GM19372 (cell line): ENCODE data around the gene PMS1.
"Not testable (repeated sequence)": the region's sequence is repeated elsewhere in the genome, so short reads cannot be mapped to it uniquely, and the experiment has no call there.

Source experiments
- ATAC-seq: cut with Tn5 transposase; IDR thresholded peaks from one replicate; pipeline ENCODE4 v1.9.1; 2021; ENCODE audit warnings: mild to moderate bottlenecking, low read depth, moderate library complexity; ENCODE audit not compliant: unreplicated experiment

The PMS1 gene

DNA sequence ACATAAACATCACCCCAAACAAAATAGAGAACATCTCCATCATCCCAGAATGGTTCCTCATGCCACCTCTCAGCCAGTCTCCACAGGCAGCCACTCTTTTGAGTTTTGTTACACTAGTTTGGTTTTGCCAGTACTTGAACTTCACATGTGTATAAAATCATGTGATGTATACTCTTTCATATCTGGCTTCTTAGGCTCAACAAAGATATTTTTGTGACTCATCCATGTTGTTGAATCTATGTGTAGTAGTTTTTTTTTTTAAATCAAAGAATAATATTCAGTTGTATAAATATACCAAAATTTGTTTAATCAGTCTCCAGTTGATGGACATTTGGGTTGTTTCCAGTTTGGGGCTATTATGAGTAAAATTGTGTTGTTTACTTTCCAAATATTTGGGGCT, 75.9 kb downstream of the PMS1 start:
- ATAC-seq = no peak

DNA sequence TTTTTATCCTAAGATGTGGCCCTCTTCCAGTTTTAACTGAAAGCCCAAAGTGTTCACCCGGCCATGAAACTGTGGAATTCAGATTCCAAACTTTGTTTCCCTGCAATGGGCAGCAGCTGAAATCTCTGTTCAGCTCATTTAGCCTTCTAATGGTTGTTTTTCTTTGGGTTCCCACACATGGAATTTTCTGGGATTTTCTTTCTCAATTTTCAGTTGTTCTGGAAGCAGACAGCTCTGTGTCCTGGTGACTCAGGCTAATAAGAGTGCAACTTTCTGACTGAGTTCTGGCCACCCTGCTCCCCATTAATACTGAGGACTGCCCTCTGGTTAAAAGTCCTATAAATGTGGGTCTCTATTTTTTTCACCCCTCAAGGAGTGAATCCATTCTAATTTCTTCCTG, 78.5 kb downstream of the PMS1 start:
- ATAC-seq = no peak

DNA sequence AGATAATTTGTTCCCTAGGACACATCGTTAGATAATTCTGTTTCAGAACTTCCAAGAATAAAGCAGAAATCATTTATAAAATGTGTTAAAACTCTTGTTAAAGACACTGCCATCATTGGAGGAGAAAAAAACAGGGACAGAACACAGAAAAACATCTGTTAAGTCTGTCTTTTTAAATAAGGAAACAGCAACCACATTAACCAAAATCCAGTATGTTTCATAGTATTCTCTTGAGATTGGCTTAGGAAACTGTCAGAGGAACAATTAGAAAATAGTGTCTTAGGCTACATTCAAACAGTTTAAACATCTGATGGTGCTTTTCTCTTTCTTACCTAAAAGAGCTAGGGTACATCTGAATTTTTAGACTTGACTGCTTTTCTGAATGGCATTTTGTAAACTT, 81.6 kb downstream of the PMS1 start:
- no peak for ATAC-seq

- ATAC-seq = no peak
Measured at GRCh38 chr2:189866296-189866695, 82.0 kb downstream of the PMS1 start.

- ATAC-seq = no peak
Measured at GRCh38 chr2:189868896-189869295, 84.6 kb downstream of the PMS1 start.

DNA sequence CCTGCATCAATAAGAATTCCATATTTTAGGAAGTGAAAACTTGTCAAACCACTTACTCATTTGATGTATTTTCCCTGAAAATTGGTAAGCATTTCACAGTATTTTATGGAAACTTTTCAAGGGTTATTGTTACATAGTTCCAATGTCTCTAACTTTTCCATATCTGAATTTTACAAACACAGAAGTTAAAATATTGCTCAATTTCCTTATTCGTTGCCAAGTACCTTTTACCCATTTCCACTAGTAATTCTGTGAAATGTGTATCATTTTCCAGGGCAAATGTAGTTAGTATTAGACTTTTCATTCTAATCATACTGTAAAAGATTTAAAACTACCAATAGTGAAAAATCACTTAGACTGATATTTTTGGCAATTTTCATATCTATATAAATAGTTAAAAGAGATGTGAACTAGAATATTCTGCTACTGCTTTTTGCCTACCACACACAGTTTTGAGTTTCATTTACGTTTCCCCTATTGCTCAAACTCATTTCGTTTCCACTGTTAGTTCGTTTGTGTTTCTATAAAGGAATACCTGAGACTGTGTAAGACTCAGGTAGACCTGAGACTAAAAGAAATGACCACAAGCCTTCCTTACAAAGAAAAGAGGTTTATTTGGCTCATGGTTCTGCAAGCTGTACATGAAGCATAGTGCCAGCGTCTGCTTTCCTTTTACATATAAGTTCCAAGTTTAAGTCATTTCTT, 86.3 kb downstream of the PMS1 start:
- no peak for ATAC-seq

- ATAC-seq = no peak
Measured at GRCh38 chr2:189873696-189874095, 89.4 kb downstream of the PMS1 start.

DNA sequence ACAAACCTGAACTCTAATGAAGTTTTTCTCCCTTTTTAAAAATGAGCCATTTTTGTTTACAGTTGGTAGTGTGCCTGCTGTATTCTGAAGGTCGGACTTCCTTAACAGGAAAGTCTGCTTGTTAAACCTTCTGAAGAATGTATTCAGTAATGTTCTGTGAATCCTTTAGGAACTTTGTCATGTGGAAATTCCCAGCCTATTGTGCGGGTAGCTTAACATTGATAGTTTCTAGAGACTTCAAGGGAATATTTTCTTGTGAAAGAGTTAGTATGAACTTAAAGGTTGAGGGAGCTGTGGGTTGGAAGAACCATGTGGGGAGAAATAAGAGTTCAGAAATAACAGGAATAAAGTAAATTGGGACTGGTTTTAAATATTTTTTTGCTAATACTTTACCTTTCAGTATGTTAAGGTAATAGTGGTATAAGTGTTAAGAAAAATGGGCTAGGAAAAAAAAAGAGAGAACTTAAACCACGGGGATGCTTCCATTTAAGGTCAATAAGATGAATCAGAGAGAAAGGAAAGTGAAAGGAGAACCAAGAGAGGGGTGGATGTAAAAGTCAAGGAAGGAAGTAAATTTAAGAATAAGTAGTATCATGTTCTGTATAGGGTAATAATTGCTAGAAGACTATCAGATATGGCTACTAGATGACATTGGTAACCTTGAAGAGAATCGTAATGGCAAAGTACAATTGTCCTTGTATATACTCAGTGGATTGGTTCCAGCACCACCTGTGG, 90.5 kb downstream of the PMS1 start:
- ATAC-seq = peak; percentile 48

DNA sequence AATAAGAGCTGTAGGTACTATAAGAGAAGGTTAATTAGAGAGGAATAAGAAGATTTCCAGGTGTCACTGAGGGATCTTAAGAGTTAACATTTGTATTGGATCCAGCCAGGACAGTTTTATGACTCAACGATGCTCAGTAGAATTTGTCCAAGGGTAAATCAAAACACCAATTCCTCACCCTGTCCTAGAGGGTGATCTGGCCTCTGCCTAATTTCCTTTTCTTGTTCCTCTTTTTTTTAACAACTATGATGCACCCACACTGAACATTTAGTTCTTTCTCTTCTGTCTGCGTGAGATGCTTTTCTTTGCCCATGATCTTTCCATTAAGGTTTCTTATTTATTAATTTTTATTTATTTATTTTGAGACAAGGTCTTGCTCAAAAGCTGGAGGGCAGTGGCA, 92.0 kb downstream of the PMS1 start:
- no peak for ATAC-seq

DNA sequence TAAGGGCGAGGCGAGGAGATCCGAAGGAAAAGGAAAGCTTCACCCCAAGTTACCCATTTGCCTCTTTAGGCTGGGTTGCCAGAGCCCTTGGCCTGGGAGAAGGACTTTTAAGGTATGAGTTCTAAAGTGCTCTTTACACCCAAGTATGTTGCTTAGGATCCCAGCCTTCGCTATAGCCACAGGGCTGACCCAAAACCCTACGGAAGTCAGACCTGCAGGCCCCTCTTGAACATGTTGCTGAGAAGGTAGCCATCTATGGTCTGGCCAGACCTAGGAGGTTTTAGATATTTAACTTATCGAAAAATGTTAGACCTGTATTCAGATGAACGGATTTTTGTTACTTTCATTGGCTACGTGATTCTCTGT, 95.4 kb downstream of the PMS1 start:
- no peak for ATAC-seq

GRCh38 chr2:189880429-189880828, 96.2 kb downstream of the PMS1 start:
- no peak for ATAC-seq

GRCh38 chr2:189880832-189881492, 96.7 kb downstream of the PMS1 start:
- ATAC-seq = no peak

GRCh38 chr2:189885368-189885767, 101.1 kb downstream of the PMS1 start:
- no peak for ATAC-seq

GRCh38 chr2:189892546-189893294, 108.5 kb downstream of the PMS1 start:
- ATAC-seq = not testable (repeated sequence)

DNA sequence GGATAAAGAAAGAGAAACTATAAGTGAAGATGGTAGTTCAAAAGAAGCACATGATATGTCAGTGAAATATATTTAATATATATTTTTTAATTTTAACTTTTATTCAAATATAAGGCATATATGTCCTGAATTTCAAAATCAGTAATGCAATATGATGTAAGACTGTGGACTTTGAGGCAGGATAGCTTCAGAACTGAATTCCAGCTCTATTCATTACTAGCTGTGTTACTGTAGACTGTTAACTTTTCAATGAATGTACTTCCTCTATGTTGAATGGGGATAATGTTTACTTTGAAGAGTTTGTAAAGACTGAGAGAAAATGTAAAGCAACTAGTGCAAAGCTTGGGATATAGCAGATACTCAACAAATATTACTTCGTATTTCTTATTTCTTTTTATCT, 112.6 kb downstream of the PMS1 start:
- ATAC-seq = no peak

DNA sequence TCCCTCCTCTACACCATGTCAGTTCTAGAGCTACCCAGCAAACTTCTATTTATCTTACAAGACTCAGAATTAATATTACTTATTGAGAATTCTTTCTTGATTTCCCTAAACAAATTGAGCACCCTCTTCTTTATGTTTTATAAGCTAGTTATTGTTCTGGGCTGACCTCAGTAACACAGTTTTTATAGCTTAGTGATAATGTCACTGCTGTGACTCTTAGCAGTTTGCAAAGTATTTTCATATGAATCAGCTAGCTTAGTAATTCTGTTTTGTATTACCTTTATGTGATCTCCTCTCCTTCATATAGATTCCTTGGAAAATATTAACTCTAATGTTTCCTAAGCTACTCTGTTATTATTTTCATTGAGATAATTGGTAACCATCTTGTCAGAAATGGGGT, 114.9 kb downstream of the PMS1 start:
- no peak for ATAC-seq

GRCh38 chr2:189900726-189901125, 116.5 kb downstream of the PMS1 start:
- ATAC-seq = no peak

- ATAC-seq = no peak
Measured at GRCh38 chr2:189901664-189902063, 117.4 kb downstream of the PMS1 start.

DNA sequence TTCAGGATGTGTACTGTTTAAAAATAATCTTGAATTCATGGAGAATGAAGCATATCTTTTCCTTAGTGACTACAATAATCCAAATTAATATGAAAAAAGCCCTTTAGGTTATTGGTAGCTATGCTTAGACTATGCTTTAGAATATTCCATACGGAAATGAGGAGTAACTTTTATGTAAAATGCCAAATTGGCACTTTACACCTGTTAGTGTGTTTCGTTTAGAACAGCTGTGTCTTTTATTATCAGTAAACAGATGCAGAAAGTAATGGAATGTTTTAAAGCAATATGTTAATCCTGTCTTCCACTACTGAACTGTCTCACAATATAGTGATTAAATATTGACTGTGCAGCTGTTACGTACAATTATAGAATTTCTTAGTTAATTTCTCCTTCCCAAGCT, 129.6 kb downstream of the PMS1 start:
- no peak for ATAC-seq

DNA sequence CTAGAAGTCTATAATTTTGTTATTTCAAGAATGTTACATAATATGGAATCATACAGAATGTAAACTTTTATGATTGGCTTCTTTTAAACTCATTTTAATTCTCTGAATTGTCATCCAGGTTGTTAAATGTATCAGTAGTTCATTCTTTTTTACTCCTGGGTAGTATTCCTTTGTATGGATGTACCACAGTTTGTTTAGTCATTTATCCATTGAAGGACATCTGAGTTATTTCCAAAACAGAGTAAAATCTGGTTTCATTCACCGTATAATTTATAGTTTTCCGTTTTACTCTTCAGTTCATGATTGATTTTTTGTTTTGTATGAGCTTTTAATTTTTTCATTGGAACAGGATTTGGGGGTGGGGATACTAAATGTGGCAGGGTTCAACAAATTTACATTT, 132.4 kb downstream of the PMS1 start:
- no peak for ATAC-seq
